GM12801 (cell line): ENCODE data around the gene SASH3.

Source experiments
- TF ChIP-seq, protein P1 (sequence below): IDR thresholded peaks from one replicate; pipeline ENCODE4 v1.5.1; 2011; ENCODE audit warnings: control low read depth; ENCODE audit not compliant: insufficient read length; ENCODE audit errors: extremely low read depth

The SASH3 gene

GRCh38 chrX:129825746-129826505 is 46.2 kb downstream of the SASH3 start:
- TF ChIP-seq, protein P1, sequence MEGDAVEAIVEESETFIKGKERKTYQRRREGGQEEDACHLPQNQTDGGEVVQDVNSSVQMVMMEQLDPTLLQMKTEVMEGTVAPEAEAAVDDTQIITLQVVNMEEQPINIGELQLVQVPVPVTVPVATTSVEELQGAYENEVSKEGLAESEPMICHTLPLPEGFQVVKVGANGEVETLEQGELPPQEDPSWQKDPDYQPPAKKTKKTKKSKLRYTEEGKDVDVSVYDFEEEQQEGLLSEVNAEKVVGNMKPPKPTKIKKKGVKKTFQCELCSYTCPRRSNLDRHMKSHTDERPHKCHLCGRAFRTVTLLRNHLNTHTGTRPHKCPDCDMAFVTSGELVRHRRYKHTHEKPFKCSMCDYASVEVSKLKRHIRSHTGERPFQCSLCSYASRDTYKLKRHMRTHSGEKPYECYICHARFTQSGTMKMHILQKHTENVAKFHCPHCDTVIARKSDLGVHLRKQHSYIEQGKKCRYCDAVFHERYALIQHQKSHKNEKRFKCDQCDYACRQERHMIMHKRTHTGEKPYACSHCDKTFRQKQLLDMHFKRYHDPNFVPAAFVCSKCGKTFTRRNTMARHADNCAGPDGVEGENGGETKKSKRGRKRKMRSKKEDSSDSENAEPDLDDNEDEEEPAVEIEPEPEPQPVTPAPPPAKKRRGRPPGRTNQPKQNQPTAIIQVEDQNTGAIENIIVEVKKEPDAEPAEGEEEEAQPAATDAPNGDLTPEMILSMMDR, result no peak

- TF ChIP-seq, protein P1, result no peak
Observed at GRCh38 chrX:129830494-129830893, 50.7 kb downstream of the SASH3 start.

GRCh38 chrX:129831091-129831885 is 51.5 kb downstream of the SASH3 start:
- TF ChIP-seq, protein P1, result no peak

DNA sequence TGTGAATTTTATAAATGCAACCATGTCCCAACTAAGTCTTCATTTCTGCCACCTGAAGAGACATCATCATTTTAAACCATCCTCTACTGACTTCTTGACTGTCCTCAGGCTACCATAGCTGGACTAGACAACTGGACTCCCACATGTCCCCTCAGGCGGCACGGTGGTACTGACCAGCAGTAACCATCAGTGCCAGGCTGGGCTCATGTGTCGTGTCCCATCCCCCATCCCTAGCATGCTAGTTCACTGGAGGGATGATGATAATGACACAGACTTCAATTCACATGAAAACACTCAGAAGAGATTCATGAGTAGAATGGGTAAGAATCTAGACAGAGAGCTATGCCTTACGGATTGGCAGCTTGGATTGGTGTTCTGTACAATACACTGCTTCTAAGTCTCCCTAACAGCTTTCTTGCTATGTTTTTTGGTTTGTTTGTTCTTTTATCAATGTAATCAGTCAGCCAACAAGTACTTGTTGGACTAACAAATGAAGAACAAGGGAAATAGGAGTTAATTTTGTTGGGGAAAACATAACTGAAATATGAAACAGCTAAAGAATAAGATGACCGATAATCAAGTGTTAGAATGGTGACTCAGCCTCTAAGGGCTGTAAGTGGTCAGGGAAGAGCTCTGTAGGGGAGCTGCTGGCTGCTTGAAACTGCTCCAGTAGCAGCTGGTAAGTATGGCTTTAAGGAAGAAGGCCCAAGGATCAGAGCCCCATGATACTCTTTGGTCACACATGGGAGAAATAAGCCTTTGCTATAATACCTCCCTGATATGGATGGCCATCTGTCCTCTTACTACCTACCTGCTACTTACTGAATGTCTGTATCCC is 53.6 kb downstream of the SASH3 start:
- TF ChIP-seq, protein P1, result no peak

GRCh38 chrX:129836827-129837226 is 57.1 kb downstream of the SASH3 start:
- TF ChIP-seq, protein P1, result no peak

- TF ChIP-seq, protein P1, result no peak
Observed at GRCh38 chrX:129840344-129840743, 60.6 kb downstream of the SASH3 start.

GRCh38 chrX:129842510-129843208 is 62.9 kb downstream of the SASH3 start:
- TF ChIP-seq, protein P1, result no peak
